Measurements from ENCODE around the gene RYK. TPM values are rescaled to one million over a fixed set of nuclear protein-coding genes. Genes with fewer than 3 reads are reported as not detected.

The RYK gene
- polyA plus RNA-seq, 5 donors = 101 to 151 (median 142) TPM

- DNase-seq = no peak
Measured at GRCh38 chr3:134153761-134154160, 96.9 kb downstream of the RYK start.

- DNase-seq = no peak
Measured at GRCh38 chr3:134150476-134150875, 100.2 kb downstream of the RYK start.

- DNase-seq = no peak
Measured at GRCh38 chr3:134149286-134149685, 101.4 kb downstream of the RYK start.

DNA sequence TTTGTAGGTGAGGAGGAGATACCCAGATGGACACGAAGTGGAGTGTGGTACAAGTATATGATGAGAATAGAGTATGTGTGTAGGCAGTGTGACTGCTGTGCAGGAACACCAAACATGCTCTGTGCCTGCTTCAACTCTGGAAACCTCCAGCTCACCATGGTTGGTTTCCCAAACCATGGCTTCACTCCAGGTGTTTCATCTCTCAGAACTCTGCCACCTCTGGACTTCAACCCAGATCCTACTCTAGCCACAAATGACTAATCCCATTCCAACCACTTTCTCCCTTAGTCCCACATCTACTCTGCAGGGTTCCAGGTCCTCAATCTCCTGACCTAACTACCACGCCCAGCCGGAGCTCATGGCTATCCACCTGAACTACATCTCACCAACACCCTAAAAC is 102.1 kb downstream of the RYK start:
- DNase-seq = no peak

- DNase-seq = no peak
Measured at GRCh38 chr3:134147411-134147810, 103.2 kb downstream of the RYK start.

GRCh38 chr3:134146666-134147065 is 104.0 kb downstream of the RYK start:
- no peak for DNase-seq

DNA sequence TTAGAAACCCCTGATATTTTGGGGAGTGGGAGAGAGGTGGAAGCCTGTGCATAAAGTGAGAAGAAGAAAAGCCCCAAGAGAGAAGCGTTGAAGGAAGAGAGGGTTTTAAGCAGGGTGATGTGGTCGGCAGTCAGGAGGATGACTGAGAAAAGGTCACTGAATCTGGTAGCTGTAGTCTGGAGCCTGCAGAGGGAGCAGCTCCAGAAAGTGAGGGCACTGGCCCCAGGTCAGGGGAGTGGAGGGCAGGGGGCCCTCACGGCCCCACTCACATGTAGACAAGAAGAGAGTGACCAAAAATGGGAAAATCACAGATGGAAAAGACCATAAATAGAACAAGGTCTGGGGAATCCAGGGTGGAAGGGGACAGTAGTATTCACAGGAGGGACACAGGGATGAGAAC is 105.5 kb downstream of the RYK start:
- no peak for DNase-seq

GRCh38 chr3:134144694-134145093 is 106.0 kb downstream of the RYK start:
- no peak for DNase-seq

DNA sequence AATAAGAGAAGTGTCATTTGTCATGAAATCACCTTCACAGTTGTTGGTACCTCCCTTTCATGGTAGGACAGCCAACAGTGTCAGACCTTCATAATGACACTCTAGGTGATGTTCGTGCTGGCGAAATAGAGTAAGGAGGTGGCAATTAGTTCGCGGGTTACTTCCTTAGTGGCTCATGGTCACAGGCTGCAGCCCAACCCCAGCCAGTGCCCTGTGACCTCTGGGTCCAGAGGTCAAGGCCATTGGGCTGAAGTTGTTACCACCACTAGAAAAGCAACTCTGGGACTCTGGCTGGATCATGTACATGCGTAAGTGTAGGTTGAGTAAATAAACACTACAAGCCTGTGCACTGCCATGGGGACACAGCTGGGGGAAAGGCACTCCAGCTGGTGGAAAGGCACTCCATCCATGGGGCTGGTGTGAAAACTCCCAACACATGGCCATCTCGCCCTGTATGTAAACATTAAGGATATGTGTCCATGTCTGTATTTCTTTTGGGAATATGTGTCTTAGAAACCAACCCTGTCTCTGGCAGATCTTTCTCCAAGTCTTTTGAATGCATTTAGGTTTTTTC is 106.7 kb downstream of the RYK start:
- DNase-seq = no peak

- DNase-seq = no peak
Measured at GRCh38 chr3:134136604-134137003, 114.1 kb downstream of the RYK start.

- DNase-seq = no peak
Measured at GRCh38 chr3:134134698-134135415, 115.8 kb downstream of the RYK start.

DNA sequence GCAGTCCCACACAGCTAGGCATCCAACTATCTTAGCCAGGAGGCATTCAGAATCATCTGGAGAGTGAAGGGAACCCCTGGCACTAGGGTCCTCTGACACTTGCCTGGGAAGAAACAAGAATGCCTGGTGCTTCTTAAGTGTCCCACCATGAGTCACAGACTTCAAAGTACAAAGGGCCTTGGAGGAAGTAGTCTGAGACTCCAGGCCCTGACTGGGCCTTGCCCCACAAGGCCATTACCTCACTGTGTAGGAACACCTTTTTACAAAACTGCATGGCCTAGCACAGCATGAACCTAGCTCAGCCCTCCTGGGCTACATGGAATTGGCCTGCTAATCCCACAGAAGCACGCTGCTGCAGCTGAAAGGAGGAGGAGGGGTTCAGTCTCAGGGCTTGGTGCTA is 116.4 kb downstream of the RYK start:
- no peak for DNase-seq

DNA sequence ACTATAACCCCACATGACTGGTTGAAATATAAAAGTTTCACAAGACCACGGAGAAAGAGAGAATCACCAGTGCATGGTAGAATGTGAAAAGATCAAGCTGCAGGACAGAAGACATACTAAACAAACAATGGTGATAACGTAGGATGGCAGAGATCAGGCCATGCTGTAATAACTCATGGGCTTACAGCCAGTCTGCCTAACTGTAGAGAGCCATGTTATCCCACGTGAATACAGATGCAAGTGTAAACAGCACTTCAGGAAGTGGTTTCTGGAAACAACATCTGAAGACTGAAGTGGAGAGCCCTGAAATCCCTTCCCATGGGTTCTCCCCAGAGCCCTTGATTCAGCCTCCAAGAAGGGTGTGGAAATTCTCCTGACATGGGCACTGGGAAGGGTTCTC is 117.7 kb downstream of the RYK start:
- no peak for DNase-seq

GRCh38 chr3:134126153-134126552 is 124.5 kb downstream of the RYK start:
- DNase-seq = no peak

GRCh38 chr3:134114726-134115125 is 135.9 kb downstream of the RYK start:
- DNase-seq = no peak

GRCh38 chr3:134111616-134112015 is 139.0 kb downstream of the RYK start:
- DNase-seq = no peak

DNA sequence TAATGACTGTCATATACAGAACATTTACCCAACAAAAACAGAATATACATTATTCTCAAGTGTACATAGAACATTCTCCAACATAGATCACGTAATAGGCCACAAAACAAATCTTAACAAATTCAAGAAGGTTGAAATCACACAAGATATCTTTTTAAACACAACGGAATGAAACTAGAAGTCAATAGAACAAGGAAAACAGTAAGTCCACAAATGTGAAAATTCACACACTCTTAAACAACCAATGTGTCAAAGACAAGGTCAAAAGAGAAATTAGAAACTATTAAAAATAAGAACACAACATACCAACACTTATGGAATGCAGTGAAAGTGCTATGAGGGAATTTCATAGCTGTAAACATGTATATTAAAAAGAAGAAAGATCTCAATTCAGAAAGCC is 139.7 kb downstream of the RYK start:
- no peak for DNase-seq

Other genes with a start within 250 kb of the RYK start
- gene SLCO2A1, start 220.9 kb downstream of the RYK start, polyA plus RNA-seq (ENCODE audit: insufficient read depth in 1 of 5, insufficient read length in 5 of 5, low replicate concordance in 1 of 5) = 10 to 100 TPM; 32.6 to 61.7 (median 52.8) TPM
- gene AMOTL2, start 123.6 kb upstream of the RYK start, polyA plus RNA-seq (ENCODE audit: insufficient read depth in 1 of 5, insufficient read length in 5 of 5, low replicate concordance in 1 of 5) = 10 to 100 TPM; 25.8 to 48.8 (median 38.0) TPM
- gene ANAPC13, start 235.1 kb upstream of the RYK start, polyA plus RNA-seq (ENCODE audit: insufficient read depth in 1 of 5, insufficient read length in 5 of 5, low replicate concordance in 1 of 5) = 100 to 1,000 TPM in 1 of 5 donors, 10 to 100 TPM in 4; 84.6 to 101 (median 94.0) TPM
- gene CEP63, start 235.2 kb upstream of the RYK start, polyA plus RNA-seq (ENCODE audit: insufficient read depth in 1 of 5, insufficient read length in 5 of 5, low replicate concordance in 1 of 5) = 10 to 100 TPM; 24.6 to 41.3 (median 33.0) TPM

Measured in right lung (tissue), 5 donors.